IPS-15b (cell line): ENCODE data around the gene PRR20G.
"Not testable (repeated sequence)": the region's sequence is repeated elsewhere in the genome, so short reads cannot be mapped to it uniquely, and the experiment has no call there.

ENCODE experiments used
- H3K27me3 ChIP-seq: one replicate; pipeline ENCODE4 v1.6.1; 2013; ENCODE audit warnings: low read length; ENCODE audit not compliant: control insufficient read depth, insufficient read depth
- H3K36me3 ChIP-seq: one replicate; pipeline ENCODE4 v1.6.1; 2013; ENCODE audit warnings: low read length; ENCODE audit not compliant: control insufficient read depth, insufficient read depth
- H3K4me1 ChIP-seq: one replicate; pipeline ENCODE4 v1.6.1; 2013; ENCODE audit warnings: mild to moderate bottlenecking, low read length; ENCODE audit not compliant: control insufficient read depth, insufficient read depth
- H3K4me3 ChIP-seq: one replicate; pipeline ENCODE4 v1.5.1; 2013; ENCODE audit warnings: low read depth, low read length
- H3K9ac ChIP-seq: one replicate; pipeline ENCODE4 v1.6.1; 2013; ENCODE audit warnings: low read depth, mild to moderate bottlenecking, low read length
- H3K9me3 ChIP-seq: one replicate; pipeline ENCODE4 v1.6.1; 2013; ENCODE audit warnings: mild to moderate bottlenecking, low read length; ENCODE audit not compliant: control insufficient read depth, insufficient read depth

Gene PRR20G

DNA sequence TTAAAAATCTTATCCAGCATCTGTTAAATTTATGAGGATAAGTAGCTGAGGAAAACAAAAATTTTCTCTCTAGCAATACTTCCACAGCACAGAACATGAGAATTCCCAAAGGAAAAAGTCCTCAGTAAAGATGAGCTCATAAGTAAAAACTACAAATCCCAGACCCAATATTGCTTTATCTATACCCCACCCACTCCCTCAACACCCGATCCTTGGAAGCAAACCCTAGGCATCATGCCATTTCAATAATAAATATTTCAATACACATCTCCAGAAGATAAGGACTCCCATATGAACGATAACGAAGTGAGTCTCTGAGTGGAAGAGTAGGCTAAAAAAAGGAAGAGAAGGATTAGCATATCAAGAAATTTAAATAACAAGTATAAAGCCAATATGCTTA is 8.3 kb upstream of the PRR20G start:
- Histone ChIP-seq H3K27me3 (no peaks in the 10 kb centered on the region), H3K36me3 (no peaks in the 10 kb centered on the region), H3K9me3 (no peaks in the 10 kb centered on the region), H3K4me1 (no peaks in the 10 kb centered on the region), H3K9ac (no peak overlapping the region), H3K4me3 (no peak overlapping the region)

- H3K36me3 ChIP-seq, H3K9me3 ChIP-seq, H3K4me1 ChIP-seq, H3K27me3 ChIP-seq, H3K4me3 ChIP-seq, H3K9ac ChIP-seq: not testable (repeated sequence)
These were observed 5.8 kb upstream of the PRR20G start for GRCh38 chr3:127293650-127294049.

DNA sequence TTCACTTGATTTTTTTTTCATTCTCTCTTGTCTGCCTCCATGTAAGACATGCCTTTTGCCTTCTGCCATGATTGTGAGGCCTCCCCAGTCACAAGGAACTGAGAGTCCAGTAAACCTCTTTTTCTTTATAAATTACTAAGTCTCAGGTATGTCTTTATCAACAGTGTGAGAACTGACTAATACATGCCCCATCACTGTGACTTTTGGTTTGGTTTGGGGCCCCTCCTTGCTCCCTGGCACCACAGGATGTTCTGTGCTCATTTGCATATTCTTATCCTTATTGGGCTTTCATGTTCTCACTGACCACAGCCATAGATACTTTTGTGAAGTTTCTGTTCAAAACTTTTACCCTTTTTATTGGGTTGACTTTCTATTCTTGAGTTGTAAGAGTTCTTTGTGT is 3.8 kb upstream of the PRR20G start:
- Histone ChIP-seq H3K27me3 (no peaks in the 10 kb centered on the region), H3K9me3 (no peaks in the 10 kb centered on the region), H3K4me3 (no peak overlapping the region), H3K36me3 (no peaks in the 10 kb centered on the region), H3K4me1 (no peaks in the 10 kb centered on the region), H3K9ac (no peak overlapping the region)

DNA sequence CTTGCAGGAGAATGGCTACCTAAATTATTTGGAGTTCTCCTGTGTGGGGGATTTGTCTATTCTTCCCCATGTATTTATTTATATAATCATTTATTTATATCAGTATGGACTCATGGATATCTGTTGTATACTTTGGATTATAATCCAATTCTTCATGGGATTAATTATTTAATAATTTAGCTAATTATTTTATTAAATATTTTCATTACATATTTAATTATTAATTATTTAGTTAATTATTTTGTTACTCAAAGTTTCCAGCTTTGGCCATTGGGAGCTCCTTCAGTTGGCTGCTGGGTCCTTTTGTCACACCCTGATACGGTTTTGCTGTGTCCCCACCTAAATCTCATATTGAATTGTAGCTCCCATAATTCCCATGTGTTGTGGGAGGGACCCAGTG is 3.3 kb upstream of the PRR20G start:
- no peaks in the 10 kb centered on the region for H3K27me3 ChIP-seq
- no peak overlapping the region for H3K9ac ChIP-seq
- no peaks in the 10 kb centered on the region for H3K36me3 ChIP-seq
- no peak overlapping the region for H3K4me3 ChIP-seq
- H3K9me3 ChIP-seq = no peaks in the 10 kb centered on the region
- no peaks in the 10 kb centered on the region for H3K4me1 ChIP-seq

- no peaks in the 10 kb centered on the region for H3K4me1 ChIP-seq
- H3K36me3 ChIP-seq = no peaks in the 10 kb centered on the region
- H3K27me3 ChIP-seq = no peaks in the 10 kb centered on the region
- no peaks in the 10 kb centered on the region for H3K9me3 ChIP-seq
- H3K9ac ChIP-seq = no peak overlapping the region
- H3K4me3 ChIP-seq = no peak overlapping the region
These were observed 2.1 kb upstream of the PRR20G start for GRCh38 chr3:127289706-127290575.

DNA sequence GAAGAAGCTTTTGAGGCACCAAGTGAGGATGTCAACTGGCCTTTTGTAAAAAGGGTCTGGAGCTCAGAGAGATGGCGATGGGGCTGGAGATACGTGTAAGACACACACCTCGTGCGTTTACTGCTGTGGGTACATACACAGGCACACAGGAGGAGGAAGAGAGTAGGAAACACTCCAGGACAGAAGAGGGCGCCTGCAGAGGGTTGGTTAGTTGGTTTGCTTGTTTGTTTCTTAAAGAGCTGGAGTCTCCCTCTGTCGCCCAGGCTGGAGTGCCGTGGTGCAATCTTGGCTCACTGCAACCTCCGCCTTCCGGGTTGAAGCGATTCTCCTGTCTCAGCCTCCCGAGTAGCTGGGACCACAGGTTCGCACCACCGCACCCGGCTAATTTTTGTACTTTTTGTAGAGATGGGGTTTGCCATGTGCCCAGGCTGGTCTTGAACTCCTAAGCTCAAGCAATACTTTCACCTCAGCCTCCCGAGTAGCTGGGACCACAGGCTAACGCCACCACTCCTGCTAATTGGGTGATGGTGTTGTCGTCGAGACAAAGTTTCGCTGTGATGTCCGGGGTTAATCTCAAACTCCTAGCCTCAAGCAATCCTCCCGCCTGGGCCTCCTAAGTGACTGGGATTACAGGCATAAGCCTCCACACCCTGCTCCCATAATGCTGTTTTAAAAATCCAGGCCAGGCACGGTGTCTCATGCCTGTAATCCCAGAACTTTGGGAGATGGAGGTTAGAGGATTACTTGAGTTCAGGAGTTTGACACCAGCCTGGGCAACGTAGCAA is 1.3 kb upstream of the PRR20G start:
- no peaks in the 10 kb centered on the region for H3K36me3 ChIP-seq
- no peaks in the 10 kb centered on the region for H3K27me3 ChIP-seq
- no peak overlapping the region for H3K4me3 ChIP-seq
- H3K4me1 ChIP-seq = no peaks in the 10 kb centered on the region
- no peak overlapping the region for H3K9ac ChIP-seq
- H3K9me3 ChIP-seq = no peaks in the 10 kb centered on the region

- Histone ChIP-seq H3K27me3 (no peaks in the 10 kb centered on the region), H3K36me3 (no peaks in the 10 kb centered on the region), H3K4me1 (no peaks in the 10 kb centered on the region), H3K9ac (no peak overlapping the region), H3K9me3 (no peaks in the 10 kb centered on the region), H3K4me3 (no peak overlapping the region)
These were observed 497 bp upstream of the PRR20G start for GRCh38 chr3:127288343-127288742.

- no peak overlapping the region for H3K4me3 ChIP-seq
- H3K9me3 ChIP-seq = no peaks in the 10 kb centered on the region
- H3K9ac ChIP-seq = no peak overlapping the region
These were observed 1.2 kb downstream of the PRR20G start for GRCh38 chr3:127286571-127287140.

GRCh38 chr3:127284258-127284657 is 3.6 kb downstream of the PRR20G start:
- Histone ChIP-seq H3K4me1 (no peaks in the 10 kb centered on the region), H3K27me3 (no peaks in the 10 kb centered on the region), H3K9ac (no peak overlapping the region), H3K4me3 (no peak overlapping the region), H3K9me3 (no peaks in the 10 kb centered on the region), H3K36me3 (no peaks in the 10 kb centered on the region)

More at GRCh38 chr3:127286571-127287140, 1.2 kb downstream of the PRR20G start:
- Histone ChIP-seq H3K27me3 (no peaks in the 10 kb centered on the region), H3K4me1 (no peaks in the 10 kb centered on the region), H3K36me3 (no peaks in the 10 kb centered on the region)

DNA sequence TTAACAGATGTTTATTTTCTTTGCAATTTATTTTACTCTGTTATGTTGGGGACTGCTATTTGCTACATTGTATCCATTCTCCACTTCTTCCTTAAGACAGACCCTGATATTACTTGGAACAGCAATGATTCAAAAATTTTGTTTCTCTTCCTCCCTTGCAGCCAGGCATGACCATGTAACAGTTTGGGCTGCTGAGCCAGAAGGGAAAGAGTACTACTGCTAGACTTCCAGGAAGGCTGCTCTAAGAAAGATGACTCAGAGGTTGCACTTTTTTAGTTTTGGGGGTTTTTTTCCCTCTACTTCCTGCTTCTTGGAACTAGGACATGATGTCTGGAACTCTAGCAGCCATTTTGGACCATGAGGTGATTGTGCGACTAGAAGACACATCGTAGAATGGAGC is 10.3 kb downstream of the PRR20G start:
- Histone ChIP-seq H3K9me3 (peaks cover 7% of the 10 kb centered on the region), H3K4me1 (no peaks in the 10 kb centered on the region), H3K36me3 (no peaks in the 10 kb centered on the region), H3K27me3 (no peaks in the 10 kb centered on the region), H3K4me3 (no peak overlapping the region), H3K9ac (no peak overlapping the region)

DNA sequence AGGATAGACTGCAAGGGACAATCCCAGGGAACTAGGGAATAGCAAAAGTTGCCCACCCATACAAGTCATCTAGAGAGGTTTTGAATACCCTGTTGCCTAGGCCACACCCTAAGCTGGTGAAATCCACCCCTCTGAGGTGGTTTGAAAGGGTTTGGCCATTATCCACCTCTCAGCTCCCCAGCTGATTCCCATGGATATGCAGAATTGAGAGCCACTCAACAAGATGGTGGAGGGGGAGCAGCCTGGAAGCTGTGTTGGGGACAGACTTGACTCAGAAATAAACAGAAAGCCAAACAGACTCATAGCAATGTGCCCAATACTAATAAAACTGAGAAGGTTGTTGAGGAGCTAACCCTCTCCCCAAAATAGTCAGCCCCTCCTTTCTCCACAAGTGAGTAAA is 10.9 kb downstream of the PRR20G start:
- Histone ChIP-seq H3K27me3 (no peaks in the 10 kb centered on the region), H3K4me1 (no peaks in the 10 kb centered on the region), H3K9me3 (peaks cover 8% of the 10 kb centered on the region), H3K36me3 (no peaks in the 10 kb centered on the region), H3K9ac (no peak overlapping the region), H3K4me3 (no peak overlapping the region)

DNA sequence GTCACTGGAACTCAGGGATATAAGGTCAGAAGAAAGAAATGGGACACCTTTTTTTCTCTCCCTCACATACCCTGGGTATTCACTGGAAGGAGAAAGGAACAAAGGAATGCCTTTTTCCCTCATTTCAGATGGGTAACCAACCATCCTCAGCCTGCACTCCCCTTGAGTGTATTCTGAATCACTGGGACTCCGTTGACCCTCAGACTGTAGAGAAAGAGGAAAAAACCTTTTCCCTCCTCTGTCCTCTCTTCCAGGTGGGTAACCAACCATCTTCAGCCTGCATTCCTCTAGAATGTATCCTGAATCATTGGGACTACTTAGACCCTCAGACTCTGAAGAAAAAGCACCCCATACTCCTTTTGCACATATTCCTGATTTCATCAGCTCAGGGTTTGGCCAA is 11.4 kb downstream of the PRR20G start:
- H3K36me3 ChIP-seq = no peaks in the 10 kb centered on the region
- peaks cover 11% of the 10 kb centered on the region for H3K9me3 ChIP-seq
- H3K4me1 ChIP-seq = no peaks in the 10 kb centered on the region
- no peaks in the 10 kb centered on the region for H3K27me3 ChIP-seq
- H3K9ac ChIP-seq = no peak overlapping the region
- H3K4me3 ChIP-seq = no peak overlapping the region
